ENCODE results near the gene TTLL10. TPM values are rescaled to one million over a fixed set of nuclear protein-coding genes. Genes with fewer than 3 reads are reported as not detected.

Gene TTLL10
- total RNA-seq, 1 donor from 2014 or later, result not detected

DNA sequence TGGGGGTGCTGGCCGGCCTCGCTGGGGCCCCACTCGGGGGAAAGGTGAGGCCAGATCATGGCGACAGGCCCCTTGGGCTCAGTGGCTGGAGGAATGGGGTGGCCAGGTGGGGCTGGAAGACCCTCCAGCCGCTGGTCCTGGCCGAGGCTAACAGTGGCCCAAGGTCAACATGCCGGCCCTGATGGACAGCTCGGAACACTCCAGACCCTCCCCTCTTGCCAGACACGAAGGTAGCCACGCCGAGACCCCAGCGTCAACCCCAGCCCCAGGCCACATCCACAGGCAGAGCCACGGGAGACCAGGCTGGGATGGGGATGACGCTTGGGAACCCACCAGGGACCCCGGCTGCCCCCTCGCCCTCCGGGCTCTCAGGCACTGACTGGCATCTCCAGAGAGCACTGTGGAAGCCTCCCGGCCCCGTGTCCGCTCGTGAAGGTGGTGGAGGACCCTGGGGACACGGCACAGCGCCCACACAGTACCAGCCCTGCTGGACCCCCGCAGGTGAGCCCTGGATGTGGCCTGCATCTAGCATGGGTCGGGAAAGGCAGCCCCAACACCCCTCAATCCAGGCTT, 73.7 kb downstream of the TTLL10 start:
- H3K27me3 ChIP-seq (ENCODE audit: control insufficient read depth, insufficient read depth, low read length), result peaks cover 42% of the 10 kb centered on the region
- no peak overlapping the region for H3K4me3 ChIP-seq (ENCODE audit: low read depth, low read length)
- no peak for TF ChIP-seq CTCF (IDR thresholded peaks at IDR 0.05; ENCODE audit: insufficient read depth, low read length, poor library complexity, severe bottlenecking)
- no peaks in the 10 kb centered on the region for H3K36me3 ChIP-seq (ENCODE audit: control insufficient read depth, insufficient read depth, low read length)
- DNase-seq (ENCODE audit: low read depth), result no peak

Other genes with a start within 250 kb of the TTLL10 start
- 2.3 TPM in 2 replicates for gene SAMD11, start 250.0 kb upstream of the TTLL10 start, total RNA-seq
- gene NOC2L, start 214.6 kb upstream of the TTLL10 start, total RNA-seq, result 95.6 and 98.8 TPM in 2 replicates
- gene KLHL17, start 213.3 kb upstream of the TTLL10 start, total RNA-seq, result 16.9 and 21.4 TPM in 2 replicates
- 13.2 and 13.3 TPM in 2 replicates for gene PLEKHN1, start 207.4 kb upstream of the TTLL10 start, total RNA-seq
- gene PERM1, start 191.8 kb upstream of the TTLL10 start, total RNA-seq, result 0.34 TPM in 1 of 2 replicates, not detected in the other
- gene HES4, start 173.8 kb upstream of the TTLL10 start, total RNA-seq, result 160 and 184 TPM in 2 replicates
- 68.7 and 97.7 TPM in 2 replicates for gene ISG15, start 160.4 kb upstream of the TTLL10 start, total RNA-seq
- gene AGRN, start 153.8 kb upstream of the TTLL10 start, total RNA-seq, result 479 and 617 TPM in 2 replicates
- 5.4 and 7.5 TPM in 2 replicates for gene RNF223, start 99.6 kb upstream of the TTLL10 start, total RNA-seq
- gene C1orf159, start 57.8 kb upstream of the TTLL10 start, total RNA-seq, result 20.3 and 25.5 TPM in 2 replicates
- 0.67 and 2.1 TPM in 2 replicates for gene TNFRSF18, start 32.7 kb downstream of the TTLL10 start, total RNA-seq
- gene TNFRSF4, start 40.3 kb downstream of the TTLL10 start, total RNA-seq, result 0.25 and 3.6 TPM in 2 replicates
- 146 and 153 TPM in 2 replicates for gene SDF4, start 58.1 kb downstream of the TTLL10 start, total RNA-seq
- gene B3GALT6, start 58.4 kb downstream of the TTLL10 start, total RNA-seq, result 43.7 and 48.6 TPM in 2 replicates
- gene C1QTNF12, start 72.8 kb downstream of the TTLL10 start, total RNA-seq, result 0.88 and 1.4 TPM in 2 replicates
- gene UBE2J2, start 100.0 kb downstream of the TTLL10 start, total RNA-seq, result 65.1 and 78.0 TPM in 2 replicates
- 0.46 and 0.62 TPM in 2 replicates for gene SCNN1D, start 106.6 kb downstream of the TTLL10 start, total RNA-seq
- 37.9 and 43.1 TPM in 2 replicates for gene ACAP3, start 134.1 kb downstream of the TTLL10 start, total RNA-seq
- gene PUSL1, start 134.7 kb downstream of the TTLL10 start, total RNA-seq, result 45.1 and 59.9 TPM in 2 replicates
- gene INTS11, start 150.8 kb downstream of the TTLL10 start, total RNA-seq, result 94.2 and 123 TPM in 2 replicates
- gene CPTP, start 150.9 kb downstream of the TTLL10 start, total RNA-seq, result 44.3 and 59.5 TPM in 2 replicates
- gene TAS1R3, start 157.4 kb downstream of the TTLL10 start, total RNA-seq, result 0.08 and 1.0 TPM in 2 replicates
- gene DVL1, start 175.5 kb downstream of the TTLL10 start, total RNA-seq, result 87.3 and 101 TPM in 2 replicates
- 106 and 165 TPM in 2 replicates for gene MXRA8, start 184.7 kb downstream of the TTLL10 start, total RNA-seq
- 201 and 204 TPM in 2 replicates for gene AURKAIP1, start 201.3 kb downstream of the TTLL10 start, total RNA-seq
- 134 and 136 TPM in 2 replicates for gene CCNL2, start 225.5 kb downstream of the TTLL10 start, total RNA-seq
- gene MRPL20, start 233.4 kb downstream of the TTLL10 start, total RNA-seq, result 134 and 159 TPM in 2 replicates
- 1.4 and 1.6 TPM in 2 replicates for gene ANKRD65, start 247.4 kb downstream of the TTLL10 start, total RNA-seq